H7 (cell line): ENCODE measurements around the gene FMNL2. TPM values are rescaled to one million over a fixed set of nuclear protein-coding genes. Genes with fewer than 3 reads are reported as not detected.
A peak's percentile ranks its signal among the peaks of the same experiment; 100 is the strongest.

ENCODE experiments used
- DNase-seq: peaks from one replicate; pipeline ENCODE4 v3.0.0; 2012
- H3K27me3 ChIP-seq: 2 replicates; pipeline ENCODE4 v1.6.0; 2011; ENCODE audit warnings: mild to moderate bottlenecking, low read length; ENCODE audit not compliant: control insufficient read depth, insufficient read depth
- H3K36me3 ChIP-seq: replicated peaks from 2 replicates; pipeline ENCODE4 v1.5.1; 2011; ENCODE audit warnings: low read length; ENCODE audit not compliant: control insufficient read depth, insufficient read depth
- H3K4me3 ChIP-seq: 2 replicates; pipeline ENCODE4 v1.5.1; 2011; ENCODE audit warnings: low read depth, mild to moderate bottlenecking, control low read depth, low read length, moderate library complexity; ENCODE audit not compliant: insufficient read depth
- total RNA-seq: library from RNA; depleted of rRNA; stranded (reverse); fragments of >200 nt; shearing (Covaris generic); gene quantifications from 2 replicates; pipeline ENCODE4 v1.2.3, GENCODE V29; 2014

Gene FMNL2
- total RNA-seq, 1 experiment from 2014 or later: 20.0 TPM

GRCh38 chr2:152444448-152444847 lies 109.5 kb downstream of the FMNL2 start:
- Histone ChIP-seq H3K27me3 (no peaks in the 10 kb centered on the region), H3K36me3 (no peaks in the 10 kb centered on the region), H3K4me3 (no peak overlapping the region)
- no peak for DNase-seq

- Histone ChIP-seq H3K4me3 (no peak overlapping the region), H3K27me3 (no peaks in the 10 kb centered on the region), H3K36me3 (no peaks in the 10 kb centered on the region)
- no peak for DNase-seq
These were observed 110.4 kb downstream of the FMNL2 start for GRCh38 chr2:152445375-152445774.

- H3K27me3 ChIP-seq: no peaks in the 10 kb centered on the region
These were observed 110.8 kb downstream of the FMNL2 start for GRCh38 chr2:152445791-152446201.

GRCh38 chr2:152446213-152446612 lies 111.2 kb downstream of the FMNL2 start:
- H3K4me3 ChIP-seq: no peak overlapping the region
- no peak for DNase-seq
- H3K27me3 ChIP-seq: no peaks in the 10 kb centered on the region
- H3K36me3 ChIP-seq: no peaks in the 10 kb centered on the region

More at GRCh38 chr2:152445791-152446201, 110.8 kb downstream of the FMNL2 start:
- H3K36me3 ChIP-seq: no peaks in the 10 kb centered on the region
- no peak overlapping the region for H3K4me3 ChIP-seq
- DNase-seq: no peak

GRCh38 chr2:152447897-152448296 lies 112.9 kb downstream of the FMNL2 start:
- Histone ChIP-seq H3K27me3 (no peaks in the 10 kb centered on the region), H3K36me3 (no peaks in the 10 kb centered on the region), H3K4me3 (no peak overlapping the region)

GRCh38 chr2:152448606-152449005 lies 113.6 kb downstream of the FMNL2 start:
- Histone ChIP-seq H3K4me3 (no peak overlapping the region), H3K36me3 (no peaks in the 10 kb centered on the region), H3K27me3 (no peaks in the 10 kb centered on the region)
- no peak for DNase-seq

More at GRCh38 chr2:152447897-152448296, 112.9 kb downstream of the FMNL2 start:
- no peak for DNase-seq

- no peaks in the 10 kb centered on the region for H3K36me3 ChIP-seq
- DNase-seq: no peak
- no peaks in the 10 kb centered on the region for H3K27me3 ChIP-seq
- no peak overlapping the region for H3K4me3 ChIP-seq
These were observed 114.6 kb downstream of the FMNL2 start for GRCh38 chr2:152449578-152449977.

- Histone ChIP-seq H3K4me3 (no peak overlapping the region), H3K27me3 (no peaks in the 10 kb centered on the region), H3K36me3 (no peaks in the 10 kb centered on the region)
- DNase-seq: no peak
These were observed 115.2 kb downstream of the FMNL2 start for GRCh38 chr2:152450176-152450575.

GRCh38 chr2:152452256-152452973 lies 117.4 kb downstream of the FMNL2 start:
- peak overlapping the region; percentile 6; the same call in 1 of the 2 replicates for H3K4me3 ChIP-seq
- no peaks in the 10 kb centered on the region for H3K27me3 ChIP-seq
- H3K36me3 ChIP-seq: no peaks in the 10 kb centered on the region
- no peak for DNase-seq

GRCh38 chr2:152453129-152453911 lies 118.3 kb downstream of the FMNL2 start:
- Histone ChIP-seq H3K4me3 (no peak overlapping the region; the same call in 1 of the 2 replicates), H3K27me3 (no peaks in the 10 kb centered on the region), H3K36me3 (no peaks in the 10 kb centered on the region)
- no peak for DNase-seq

- DNase-seq: no peak
- Histone ChIP-seq H3K27me3 (no peaks in the 10 kb centered on the region), H3K4me3 (no peak overlapping the region), H3K36me3 (no peaks in the 10 kb centered on the region)
These were observed 119.4 kb downstream of the FMNL2 start for GRCh38 chr2:152454371-152454770.

GRCh38 chr2:152454960-152455359 lies 120.0 kb downstream of the FMNL2 start:
- no peak overlapping the region for H3K4me3 ChIP-seq
- no peaks in the 10 kb centered on the region for H3K27me3 ChIP-seq
- no peak for DNase-seq
- no peaks in the 10 kb centered on the region for H3K36me3 ChIP-seq

GRCh38 chr2:152455738-152456137 lies 120.8 kb downstream of the FMNL2 start:
- DNase-seq: no peak
- no peaks in the 10 kb centered on the region for H3K36me3 ChIP-seq
- H3K4me3 ChIP-seq: no peak overlapping the region
- no peaks in the 10 kb centered on the region for H3K27me3 ChIP-seq

GRCh38 chr2:152456262-152456661 lies 121.3 kb downstream of the FMNL2 start:
- no peak for DNase-seq
- H3K27me3 ChIP-seq: no peaks in the 10 kb centered on the region
- H3K4me3 ChIP-seq: no peak overlapping the region
- no peaks in the 10 kb centered on the region for H3K36me3 ChIP-seq

GRCh38 chr2:152458441-152458940 lies 123.5 kb downstream of the FMNL2 start:
- no peak for DNase-seq
- H3K36me3 ChIP-seq: no peaks in the 10 kb centered on the region
- H3K4me3 ChIP-seq: no peak overlapping the region
- H3K27me3 ChIP-seq: no peaks in the 10 kb centered on the region
